ENCODE results near the gene NOL12.

DNA sequence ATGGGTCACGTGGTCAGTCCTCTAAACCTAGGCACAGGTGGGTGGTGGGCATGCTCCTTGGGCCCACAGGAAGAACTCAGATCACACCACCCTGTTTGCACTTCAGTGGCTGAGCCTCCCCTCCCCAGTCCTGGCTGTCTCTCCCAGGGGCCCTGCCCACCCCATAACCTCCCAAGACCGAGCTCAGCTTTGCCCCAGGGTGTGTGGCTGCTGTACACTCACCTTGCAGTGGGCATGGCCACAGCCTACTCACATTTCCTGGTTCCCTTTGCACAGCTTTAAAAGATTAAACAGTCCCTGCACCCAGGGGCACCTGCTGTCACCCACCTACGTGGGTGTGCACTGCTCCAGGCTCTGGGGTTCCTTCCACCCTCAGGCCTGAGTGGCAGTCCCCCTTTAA is 24.5 kb downstream of the NOL12 start:
- TF ChIP-seq POLR2AphosphoS5 (IDR thresholded peaks at IDR 0.05; ENCODE audit: borderline replicate concordance, low read depth, low read length): no peak
- no peak for TF ChIP-seq FOXP2 (optimal IDR thresholded peaks at IDR 0.05; ENCODE audit: control extremely low read depth, extremely low read length, insufficient read depth)
